ENCODE data around the gene DHRS3. TPM values are rescaled to one million over a fixed set of nuclear protein-coding genes. Genes with fewer than 3 reads are reported as not detected.

DHRS3 gene
- total and polyA plus RNA-seq, 2 donors (not counting 1 experiment from before 2014, with no cell fraction given) = 0.37 TPM

DNA sequence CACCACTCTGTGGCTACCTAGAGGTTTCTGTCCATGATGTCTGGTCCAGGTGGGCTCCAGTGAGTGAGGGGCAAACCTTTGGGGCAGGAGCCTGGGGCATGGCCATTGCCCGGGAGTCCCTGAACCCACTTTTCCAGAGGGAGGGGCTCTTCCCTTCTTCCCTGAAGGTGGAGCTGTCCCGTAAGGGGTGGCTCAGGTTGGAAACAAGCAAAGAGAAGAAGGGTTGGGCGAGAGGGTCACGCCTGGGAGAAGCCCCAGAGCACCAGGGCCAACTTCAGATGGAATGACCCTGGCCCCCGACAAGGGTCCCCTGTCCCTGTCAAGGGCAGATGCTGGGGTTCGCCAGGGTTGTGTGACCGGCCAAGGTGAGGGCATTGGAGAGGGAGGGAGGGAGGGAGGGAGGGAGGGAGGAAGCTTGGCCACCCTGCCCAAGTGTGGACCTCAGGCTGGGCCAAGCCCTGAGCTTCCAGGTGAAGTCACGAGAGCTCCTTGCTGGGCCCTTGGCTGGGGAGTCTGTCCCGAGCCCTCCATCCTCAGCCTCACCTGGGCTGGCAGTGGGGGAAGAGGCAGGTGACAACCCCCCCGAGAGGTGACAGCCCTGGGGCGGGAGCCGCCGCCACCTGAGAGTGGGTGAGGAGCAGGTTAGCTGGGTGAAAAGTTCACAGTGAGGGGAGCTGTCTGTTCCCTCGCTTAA, 69.6 kb downstream of the DHRS3 start:
- Histone ChIP-seq H3K79me2 (ENCODE audit: control insufficient read depth, insufficient read depth, low read length) (no peaks in the 10 kb centered on the region), H3K4me3 (ENCODE audit: control extremely low read depth in 1 of 5, extremely low read depth in 1 of 5, insufficient read depth in 1 of 5, low read depth in 2 of 5, low read length in 4 of 5) (no peak overlapping the region), H3K27ac (ENCODE audit: low read length in 2 of 2) (no peak overlapping the region), H3K4me2 (replicated peaks; ENCODE audit: low read depth, low read length, poor library complexity, severe bottlenecking) (no peak overlapping the region), H3K9me3 (ENCODE audit: control extremely low read depth in 1 of 3, control insufficient read depth in 2 of 3, insufficient read depth in 1 of 3, low read length in 2 of 3) (no peaks in the 10 kb centered on the region), H3K4me1 (ENCODE audit: control insufficient read depth in 2 of 2, insufficient read depth in 2 of 2, low read length in 2 of 2) (no peaks in the 10 kb centered on the region), H3K9ac (ENCODE audit: low read length) (no peak overlapping the region), H3K27me3 (replicated peaks in 1 of 4; ENCODE audit: control extremely low read depth in 1 of 4, control insufficient read depth in 3 of 4, insufficient read depth in 4 of 4, low read length in 3 of 4) (no peaks in the 10 kb centered on the region), H4K20me1 (ENCODE audit: control insufficient read depth, insufficient read depth, low read length, poor library complexity, severe bottlenecking) (no peaks in the 10 kb centered on the region), H3K36me3 (replicated peaks in 1 of 2; ENCODE audit: control extremely low read depth in 1 of 2, control insufficient read depth in 1 of 2, extremely low read depth in 1 of 2, insufficient read depth in 2 of 2, low read length in 1 of 2) (no peaks in the 10 kb centered on the region), H2AFZ (ENCODE audit: insufficient read depth, low read depth, low read length, poor library complexity, severe bottlenecking) (no peak overlapping the region)
- no peaks in the 10 kb centered on the region for H3K4me1 Mint-ChIP-seq
- DNase-seq = no peak
- H3K9me3 Mint-ChIP-seq (ENCODE audit: insufficient read depth) = no peaks in the 10 kb centered on the region
- CTCF ChIA-PET = no interaction called here
- intact Hi-C loops (cut with micrococcal nuclease) = no loop called here
- H3K27me3 Mint-ChIP-seq = peaks cover 11% of the 10 kb centered on the region
- POLR2A ChIA-PET = no interaction called here
- WGBS (ENCODE audit: insufficient coverage) = 89% methylated on average over 8 of the region's 14 CpGs
- no peak overlapping the region for H3K4me3 Mint-ChIP-seq
- TF ChIP-seq EZH2 (IDR thresholded peaks at IDR 0.05; ENCODE audit: borderline replicate concordance, insufficient read depth, low read depth, low read length, poor library complexity, severe bottlenecking) = no peak
- TF ChIP-seq CTCF (IDR thresholded peaks at IDR 0.05) = no peak
- no peak overlapping the region for H3K27ac Mint-ChIP-seq
- no peak for ATAC-seq (ENCODE audit: low read depth)

GRCh38 chr1:12547586-12548225, 70.3 kb downstream of the DHRS3 start:
- ChIA-PET POLR2A (no interaction called here), CTCF (no interaction called here)
- Histone ChIP-seq H3K79me2 (ENCODE audit: control insufficient read depth, insufficient read depth, low read length) (no peaks in the 10 kb centered on the region), H3K27ac (ENCODE audit: low read length in 2 of 2) (no peak overlapping the region), H3K4me1 (ENCODE audit: control insufficient read depth in 2 of 2, insufficient read depth in 2 of 2, low read length in 2 of 2) (no peaks in the 10 kb centered on the region), H3K4me2 (replicated peaks; ENCODE audit: low read depth, low read length, poor library complexity, severe bottlenecking) (no peak overlapping the region), H3K4me3 (ENCODE audit: control extremely low read depth in 1 of 5, extremely low read depth in 1 of 5, insufficient read depth in 1 of 5, low read depth in 2 of 5, low read length in 4 of 5) (no peak overlapping the region), H3K9me3 (ENCODE audit: control extremely low read depth in 1 of 3, control insufficient read depth in 2 of 3, insufficient read depth in 1 of 3, low read length in 2 of 3) (no peaks in the 10 kb centered on the region), H4K20me1 (ENCODE audit: control insufficient read depth, insufficient read depth, low read length, poor library complexity, severe bottlenecking) (no peaks in the 10 kb centered on the region), H3K36me3 (replicated peaks in 1 of 2; ENCODE audit: control extremely low read depth in 1 of 2, control insufficient read depth in 1 of 2, extremely low read depth in 1 of 2, insufficient read depth in 2 of 2, low read length in 1 of 2) (no peaks in the 10 kb centered on the region), H3K27me3 (replicated peaks in 1 of 4; ENCODE audit: control extremely low read depth in 1 of 4, control insufficient read depth in 3 of 4, insufficient read depth in 4 of 4, low read length in 3 of 4) (peaks cover 0 to 2% (median 0%) of the 10 kb centered on the region in 4 experiments), H3K9ac (ENCODE audit: low read length) (no peak overlapping the region), H2AFZ (ENCODE audit: insufficient read depth, low read depth, low read length, poor library complexity, severe bottlenecking) (no peak overlapping the region)
- Mint-ChIP-seq H3K4me3 (no peak overlapping the region), H3K27ac (no peak overlapping the region), H3K27me3 (peaks cover 11% of the 10 kb centered on the region), H3K4me1 (no peaks in the 10 kb centered on the region), H3K9me3 (ENCODE audit: insufficient read depth) (no peaks in the 10 kb centered on the region)
- TF ChIP-seq CTCF (IDR thresholded peaks at IDR 0.05) (no peak), EZH2 (IDR thresholded peaks at IDR 0.05; ENCODE audit: borderline replicate concordance, insufficient read depth, low read depth, low read length, poor library complexity, severe bottlenecking) (no peak)
- WGBS (ENCODE audit: insufficient coverage) = 87% methylated on average over 20 of the region's 20 CpGs
- DNase-seq (no peak), ATAC-seq (ENCODE audit: low read depth) (no peak)
- intact Hi-C loops (cut with micrococcal nuclease) = no loop called here

Measured in B cell (primary cell).